Panc1 (cell line): ENCODE results near the gene ABAT.

Source experiments
- POLR2AphosphoS5 ChIP-seq: IDR thresholded peaks from 2 replicates; pipeline ENCODE4 v1.6.1; 2012; ENCODE audit warnings: mild to moderate bottlenecking, low read depth, low read length, moderate library complexity
- TCF7L2 ChIP-seq: IDR thresholded peaks from 2 replicates; pipeline ENCODE4 v1.6.1; 2011; ENCODE audit warnings: mild to moderate bottlenecking, low read depth, low read length, inconsistent platforms
- TF ChIP-seq, protein P1 (sequence below): fragments of 450-650 bp; IDR thresholded peaks from 2 replicates; pipeline ENCODE4 v1.5.1; 2017; ENCODE audit warnings: mild to moderate bottlenecking

GRCh38 chr16:8735574-8735973 is 61.2 kb downstream of the ABAT start:
- TF ChIP-seq, protein P1, sequence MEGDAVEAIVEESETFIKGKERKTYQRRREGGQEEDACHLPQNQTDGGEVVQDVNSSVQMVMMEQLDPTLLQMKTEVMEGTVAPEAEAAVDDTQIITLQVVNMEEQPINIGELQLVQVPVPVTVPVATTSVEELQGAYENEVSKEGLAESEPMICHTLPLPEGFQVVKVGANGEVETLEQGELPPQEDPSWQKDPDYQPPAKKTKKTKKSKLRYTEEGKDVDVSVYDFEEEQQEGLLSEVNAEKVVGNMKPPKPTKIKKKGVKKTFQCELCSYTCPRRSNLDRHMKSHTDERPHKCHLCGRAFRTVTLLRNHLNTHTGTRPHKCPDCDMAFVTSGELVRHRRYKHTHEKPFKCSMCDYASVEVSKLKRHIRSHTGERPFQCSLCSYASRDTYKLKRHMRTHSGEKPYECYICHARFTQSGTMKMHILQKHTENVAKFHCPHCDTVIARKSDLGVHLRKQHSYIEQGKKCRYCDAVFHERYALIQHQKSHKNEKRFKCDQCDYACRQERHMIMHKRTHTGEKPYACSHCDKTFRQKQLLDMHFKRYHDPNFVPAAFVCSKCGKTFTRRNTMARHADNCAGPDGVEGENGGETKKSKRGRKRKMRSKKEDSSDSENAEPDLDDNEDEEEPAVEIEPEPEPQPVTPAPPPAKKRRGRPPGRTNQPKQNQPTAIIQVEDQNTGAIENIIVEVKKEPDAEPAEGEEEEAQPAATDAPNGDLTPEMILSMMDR: no peak
- TF ChIP-seq POLR2AphosphoS5: no peak
- no peak for TF ChIP-seq TCF7L2
